Adrenal gland (tissue), 12 donors: Measurements from ENCODE around the gene CLRN2. TPM values are rescaled to one million over a fixed set of nuclear protein-coding genes. Genes with fewer than 3 reads are reported as not detected.
A peak's percentile ranks its signal among the peaks of the same experiment; 100 is the strongest.

Experiments used
- DNase-seq, 7 donors: peaks; one replicate each; pipeline ENCODE4 v3.0.0-alpha.2; 2019 to 2020
- H3K27ac ChIP-seq, 5 donors: fragments of 200-600 bp; sonication (generic) in 4 of 5; 1 replicate in 3 of 5; 2 replicates in 2 of 5; pipeline versions ENCODE4 v1.5.1 to v1.8.0; 2016 to 2020; ENCODE audit warnings: mild to moderate bottlenecking in 1 of 5
- H3K27me3 ChIP-seq: fragments of 200-600 bp; 2 replicates; pipeline ENCODE4 v1.8.0; 2021
- H3K36me3 ChIP-seq, 2 donors: fragments of 200-600 bp; replicated peaks in 1 of 2; 1 replicate in 1 of 2; 2 replicates in 1 of 2; pipeline versions ENCODE4 v1.5.1 to v1.8.0; 2018 to 2022
- H3K4me1 ChIP-seq, 2 donors: fragments of 200-600 bp; replicated peaks in 1 of 2; 1 replicate in 1 of 2; 2 replicates in 1 of 2; pipeline versions ENCODE4 v1.5.1 to v1.8.0; 2018 to 2021
- H3K4me3 ChIP-seq, 4 donors: fragments of 200-600 bp; sonication (generic) in 3 of 4; one replicate each; pipeline ENCODE4 v1.5.1; 2016 to 2018
- H3K9me3 ChIP-seq, 3 donors: fragments of 200-600 bp; sonication (generic) in 1 of 3; replicated peaks in 1 of 3; 1 replicate in 2 of 3; 2 replicates in 1 of 3; pipeline versions ENCODE4 v1.5.1 to v1.8.0; 2016 to 2021
- CTCF ChIP-seq, 6 experiments: fragments of 450-650 bp in 4 of 6; fragments of 200-600 bp in 2 of 6; sonication (generic) in 1 of 6; IDR thresholded peaks; 1 replicate in 5 of 6; 2 replicates in 1 of 6; pipeline versions ENCODE4 v1.5.1 to v1.8.0; 2016 to 2021; ENCODE audit warnings: antibody characterized with exemption in 6 of 6, mild to moderate bottlenecking in 2 of 6, moderate library complexity in 1 of 6
- POLR2A ChIP-seq, 2 donors: fragments of 450-650 bp; IDR thresholded peaks; one replicate each; pipeline ENCODE4 v1.6.1; 2017; ENCODE audit warnings: antibody characterized with exemption in 2 of 2, mild to moderate bottlenecking in 2 of 2, moderate library complexity in 1 of 2
- WGBS, 4 donors: extraction: QIAGEN DNeasy Blood & Tissue Kit in 2 of 4; methylation state at CpG; one replicate each; pipeline versions ENCODE4 v1.1.5 to v1.1.7; 2013 to 2017; 5-methylcytosine and 5-hydroxymethylcytosine counted together
- intact Hi-C, 2 donors: fragments of 100-400 bp; cut with DNase I; formaldehyde crosslinking; loops; one replicate each; pipeline versions ENCODE4 v1.14.1 to v1.15.0; 2022 to 2023
- polyA plus RNA-seq, 3 donors: library from polyadenylated mRNA; stranded (reverse); fragments of 200-250 nt in 2 of 3; fragments of 350-450 nt in 1 of 3; fragmentation: Illumina TruSeq in 1 of 3; extraction: RNeasy Lipid Tissue Mini Kit (QIAGEN cat#74804) in 1 of 3; gene quantifications; one replicate each; pipeline ENCODE4 v1.2.3, GENCODE V29; 2013 to 2014
- total RNA-seq, 9 donors: library from RNA; depleted of rRNA in 4 of 9; stranded (reverse); fragments of >200 nt in 4 of 9; fragments of 120-200 nt in 1 of 9; fragmentation: NEBNext Ultra II Directional in 1 of 9; extraction: Animal tissue kit (Norgen Biotek cat#: 25700) in 1 of 9; gene quantifications; one replicate each; pipeline versions ENCODE4 v1.1.0 to v1.2.4, GENCODE V29; 2013 to 2023
- donor health status: healthy with polysubstance abuse.
- donor health status: Bipolar disorder and iron deficiency.
- donor health status: DM: yes; HTN: yes; CAD: no.
- donor health status: DM: no; HTN: no; CAD: no.
- donor health status: DM: no; HTN: no; CAD: no.
- donor health status: DM: yes; HTN: yes; CAD: no.

CLRN2 gene
- total and polyA plus RNA-seq, 12 donors: not detected

DNA sequence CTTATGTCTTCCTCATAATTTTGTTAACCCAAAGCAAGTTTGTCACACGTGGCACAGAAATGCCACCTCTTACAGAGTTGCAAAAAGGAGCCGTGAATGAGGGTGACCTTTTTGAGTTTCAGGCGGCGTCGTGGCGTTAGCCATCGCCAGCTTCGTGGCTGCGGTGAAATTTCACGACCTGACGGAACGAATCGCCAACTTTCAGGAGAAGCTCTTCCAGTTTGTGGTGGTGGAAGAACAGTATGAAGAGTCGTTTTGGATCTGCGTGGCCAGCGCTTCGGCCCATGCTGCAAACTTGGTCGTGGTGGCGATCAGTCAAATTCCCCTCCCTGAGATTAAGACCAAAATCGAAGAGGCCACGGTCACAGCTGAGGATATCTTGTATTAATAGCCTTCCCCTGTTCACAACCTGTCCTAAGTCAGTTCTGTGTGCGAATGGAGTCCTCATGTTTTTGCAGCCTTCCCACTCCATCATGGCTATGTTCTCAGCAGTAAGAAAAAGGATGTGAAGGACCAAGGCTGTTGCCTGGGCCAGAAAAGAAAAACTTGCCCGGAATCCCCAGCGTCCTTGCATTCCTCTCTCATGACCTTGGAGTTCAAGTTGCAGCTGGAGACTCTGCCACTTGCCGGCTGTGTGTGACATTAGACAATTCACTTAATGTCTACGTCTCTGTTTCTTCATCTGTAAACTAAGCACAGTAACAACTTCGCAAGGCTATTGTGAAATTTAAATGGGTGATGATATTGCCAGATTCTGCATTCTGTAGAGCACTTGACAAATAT, 11.9 kb downstream of the CLRN2 start:
- WGBS, 4 donors: 76 to 80% (median 79%) methylated on average over 27 of the region's 27 CpGs
- Histone ChIP-seq H3K4me3 (no peak overlapping the region), H3K9me3 (no peaks in the 10 kb centered on the region), H3K27me3 (no peaks in the 10 kb centered on the region), H3K4me1 (no peaks in the 10 kb centered on the region), H3K27ac (no peak overlapping the region), H3K36me3 (no peaks in the 10 kb centered on the region)
- intact Hi-C loops: no loop called here
- DNase-seq: peak in 4 of 7 donors; percentile 35 to 56 (median 47)
- TF ChIP-seq CTCF (IDR thresholded peaks at IDR 0.05): no peak

DNA sequence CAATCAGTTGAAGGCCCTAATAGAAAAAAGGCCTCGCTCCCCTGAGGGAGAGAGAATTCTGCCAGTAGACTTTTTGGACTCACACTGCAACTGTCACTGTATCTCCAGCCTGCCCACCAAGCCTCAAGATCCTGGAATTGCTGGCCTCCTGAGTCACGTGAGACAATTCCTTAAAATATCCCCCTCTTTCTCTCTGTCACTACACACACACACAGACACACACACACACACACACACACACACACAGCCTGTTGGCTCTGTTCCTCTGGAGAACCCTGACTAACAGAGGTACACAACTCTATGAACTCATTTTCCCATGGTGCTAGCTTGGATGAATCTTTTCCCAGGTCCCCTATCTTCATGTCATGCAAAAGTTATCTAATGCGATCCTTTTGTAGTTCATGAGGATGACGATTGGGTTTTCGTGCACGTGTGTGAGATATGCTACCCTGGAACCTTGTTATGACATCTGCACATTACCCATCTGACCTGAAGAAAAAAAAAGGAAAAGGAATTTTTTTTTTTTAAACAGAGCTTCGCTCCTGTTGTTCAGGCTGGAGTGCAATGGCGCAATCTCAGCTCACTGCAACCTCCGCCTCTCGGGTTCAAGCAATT, 13.7 kb downstream of the CLRN2 start:
- Histone ChIP-seq H3K27me3 (no peaks in the 10 kb centered on the region), H3K27ac (no peak overlapping the region)
- 89 to 94% (median 91%) methylated on average over 10 of the region's 10 CpGs for WGBS, 4 donors

DNA sequence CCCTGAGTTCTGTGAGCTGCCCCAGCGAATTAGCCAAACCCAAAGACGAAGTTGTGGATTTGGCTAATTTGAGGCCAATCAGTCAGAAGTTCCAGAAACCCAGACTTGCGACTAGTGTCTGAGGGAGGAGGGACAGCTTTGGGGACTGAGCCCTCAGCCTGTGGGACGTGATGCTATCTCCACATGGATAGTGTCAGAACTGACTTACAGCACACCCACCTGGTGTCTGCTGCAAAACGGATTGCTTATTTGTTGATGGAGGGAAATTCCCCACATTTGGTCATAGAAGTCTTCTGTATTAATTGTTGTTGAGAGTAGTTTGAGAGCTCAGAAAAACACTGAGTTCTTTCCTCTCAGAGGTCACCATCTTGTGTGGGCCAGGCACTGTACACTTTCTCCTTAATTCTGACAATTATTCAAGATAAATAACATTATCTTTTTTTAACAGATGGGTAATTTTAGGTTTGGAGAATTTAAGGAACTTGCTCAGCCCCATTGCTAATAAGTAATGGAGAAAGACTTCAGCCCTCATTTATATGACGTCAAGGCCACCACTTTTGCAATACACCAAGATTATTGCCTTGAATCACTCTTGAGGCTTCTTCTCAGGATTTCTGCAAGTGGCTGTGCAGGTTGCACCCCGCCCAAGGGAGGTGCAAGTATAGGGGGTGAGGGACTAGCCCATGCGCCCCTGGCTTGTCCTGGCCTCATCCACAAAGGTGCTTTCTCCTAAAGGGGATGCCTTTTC, 16.7 kb downstream of the CLRN2 start:
- H3K36me3 ChIP-seq: no peaks in the 10 kb centered on the region
- no peak overlapping the region for H3K27ac ChIP-seq
- no peaks in the 10 kb centered on the region for H3K27me3 ChIP-seq
- intact Hi-C loops: no loop called here
- no peaks in the 10 kb centered on the region for H3K4me1 ChIP-seq
- 66 to 72% (median 70%) methylated on average over 8 of the region's 8 CpGs for whole genome bisulfite sequencing, 4 donors
- H3K9me3 ChIP-seq: no peaks in the 10 kb centered on the region
- no peak overlapping the region for H3K4me3 ChIP-seq
- TF ChIP-seq POLR2A (IDR thresholded peaks at IDR 0.05) (no peak), CTCF (IDR thresholded peaks at IDR 0.05) (no peak)
- no peak for DNase-seq

More for the DNA sequence above, 13.7 kb downstream of the CLRN2 start:
- H3K4me3 ChIP-seq: no peak overlapping the region
- no peaks in the 10 kb centered on the region for H3K9me3 ChIP-seq
- TF ChIP-seq POLR2A (IDR thresholded peaks at IDR 0.05): no peak
- no peak for TF ChIP-seq CTCF (IDR thresholded peaks at IDR 0.05)
- no peak for DNase-seq
- no peaks in the 10 kb centered on the region for H3K36me3 ChIP-seq
- no peaks in the 10 kb centered on the region for H3K4me1 ChIP-seq
- intact Hi-C loops: no loop called here

DNA sequence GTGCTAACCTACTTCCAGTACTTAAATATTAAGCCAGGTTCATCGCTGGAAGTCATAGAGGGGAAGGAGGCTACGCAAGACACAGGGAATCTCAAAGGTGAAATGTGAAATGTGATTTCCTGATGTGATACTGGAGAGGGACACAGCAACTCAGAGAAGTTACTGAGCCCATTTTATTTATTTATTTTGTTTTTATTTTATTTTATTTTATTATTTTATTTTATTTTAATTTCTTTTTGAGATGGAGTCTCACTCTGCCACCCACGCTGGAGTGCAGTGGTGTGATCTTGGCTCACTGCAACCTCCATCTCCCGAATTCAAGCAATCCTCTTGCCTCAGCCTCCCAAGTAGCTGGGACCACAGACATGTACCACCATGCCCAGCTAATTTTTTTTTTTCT, 19.7 kb downstream of the CLRN2 start:
- Histone ChIP-seq H3K27me3 (no peaks in the 10 kb centered on the region), H3K4me1 (no peaks in the 10 kb centered on the region), H3K36me3 (no peaks in the 10 kb centered on the region), H3K27ac (no peak overlapping the region), H3K9me3 (no peaks in the 10 kb centered on the region), H3K4me3 (no peak overlapping the region)
- no peak for DNase-seq
- TF ChIP-seq CTCF (IDR thresholded peaks at IDR 0.05) (no peak), POLR2A (IDR thresholded peaks at IDR 0.05) (no peak)
- WGBS, 4 donors: 91 to 97% (median 95%) methylated on average over 4 of the region's 4 CpGs
- intact Hi-C loops: no loop called here
